HG03432 (cell line): ENCODE results near the gene NAMPT.

Experiments
- ATAC-seq: cut with Tn5 transposase; IDR thresholded peaks from one replicate; pipeline ENCODE4 v1.9.1; 2021; ENCODE audit warnings: mild to moderate bottlenecking, moderate library complexity; ENCODE audit not compliant: unreplicated experiment

NAMPT gene

GRCh38 chr7:106276513-106276912, 8.3 kb downstream of the NAMPT start:
- ATAC-seq, result no peak

GRCh38 chr7:106273009-106273668, 11.6 kb downstream of the NAMPT start:
- ATAC-seq, result peak; percentile 79

- ATAC-seq, result no peak
Measured at GRCh38 chr7:106270122-106270977, 14.4 kb downstream of the NAMPT start.

DNA sequence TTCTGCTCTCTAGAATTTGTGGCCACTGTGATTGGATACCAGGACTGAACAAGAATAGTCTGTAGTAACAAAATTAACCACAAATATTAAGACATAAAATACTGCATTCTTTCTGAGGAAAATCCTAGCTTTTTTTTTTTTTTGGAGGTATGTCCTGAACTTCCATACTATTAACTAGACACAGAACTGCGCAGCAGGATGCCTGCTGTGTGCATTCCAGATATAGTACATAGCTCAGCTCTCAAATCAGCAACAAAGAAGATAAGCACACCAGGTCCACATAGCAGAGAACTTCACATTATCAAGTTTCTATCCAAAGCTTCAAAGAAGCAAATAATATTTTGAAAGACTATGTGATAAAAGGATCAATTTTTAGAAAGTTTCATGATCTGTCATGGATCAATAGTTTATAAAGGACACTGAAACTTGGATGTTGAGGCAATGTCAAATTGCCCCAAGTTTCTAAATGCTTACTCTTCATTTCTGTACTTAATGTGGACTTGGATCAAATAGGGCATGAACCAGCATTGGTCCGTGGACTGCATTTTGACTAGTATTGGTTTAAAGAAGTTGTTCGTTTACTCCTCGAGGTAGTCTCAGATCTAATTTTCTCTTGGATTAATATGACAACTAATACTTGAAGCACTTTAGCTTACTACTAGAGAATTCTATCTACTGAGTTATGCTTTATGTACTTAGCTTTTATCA, 15.4 kb downstream of the NAMPT start:
- no peak for ATAC-seq

DNA sequence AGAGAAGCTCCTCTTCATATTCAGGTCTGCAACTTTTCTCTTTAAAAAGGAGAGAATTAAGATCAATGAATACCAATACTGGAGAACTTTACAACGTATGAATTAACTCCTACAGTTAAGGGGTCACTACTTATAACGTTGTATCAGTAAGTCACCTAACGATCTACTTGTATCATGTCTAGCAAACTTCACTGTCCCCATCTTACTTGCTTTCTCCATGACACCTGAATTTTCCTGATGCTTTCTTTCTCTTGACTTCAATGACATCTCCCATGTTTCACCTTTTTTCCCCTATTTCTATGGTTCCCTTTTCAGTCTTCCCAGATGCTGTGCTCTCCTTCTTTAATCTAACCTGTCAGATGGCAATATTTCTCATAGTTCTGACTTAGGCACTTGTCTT, 19.6 kb downstream of the NAMPT start:
- no peak for ATAC-seq

- ATAC-seq, result no peak
Measured at GRCh38 chr7:106262221-106262881, 22.4 kb downstream of the NAMPT start.

DNA sequence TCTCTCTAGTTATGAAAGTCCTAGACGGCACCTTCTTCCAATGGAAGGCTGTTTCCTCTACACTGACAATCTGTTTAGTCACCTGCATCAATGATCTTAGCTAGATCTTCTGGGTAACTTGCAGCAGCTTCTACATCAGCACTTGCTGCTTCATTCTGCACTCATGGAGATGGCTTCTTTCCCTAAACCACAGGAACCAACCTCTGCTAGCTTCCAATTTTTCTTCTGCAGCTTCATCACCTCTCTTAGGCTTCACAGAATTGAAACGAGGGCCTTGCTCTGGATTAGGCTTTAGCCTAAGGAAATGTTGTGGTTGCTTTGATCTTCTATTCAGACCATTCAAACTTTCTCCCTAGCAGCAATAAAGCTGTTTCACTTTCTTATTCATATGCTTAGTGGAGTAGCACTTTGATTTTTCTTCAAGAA, 24.6 kb downstream of the NAMPT start:
- peak; percentile 73 for ATAC-seq

DNA sequence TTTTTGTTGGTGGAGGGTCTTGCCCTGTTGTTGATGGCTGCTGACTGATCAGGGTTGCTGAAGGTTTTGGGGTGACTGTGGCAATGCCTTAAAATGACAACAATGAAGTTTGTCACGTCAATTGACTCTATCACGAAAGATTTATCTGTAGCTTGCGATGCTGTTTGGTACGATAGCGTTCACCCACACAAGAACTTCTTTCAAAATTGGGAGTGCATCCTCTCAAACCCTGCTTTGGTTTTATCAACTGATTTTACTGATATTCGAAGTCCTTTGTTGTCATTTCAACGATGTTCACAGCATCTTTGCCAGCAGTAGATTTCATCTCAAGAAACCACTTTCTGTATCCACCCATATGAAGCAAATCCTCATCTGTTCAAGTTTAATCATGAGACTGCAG, 26.0 kb downstream of the NAMPT start:
- ATAC-seq, result no peak

GRCh38 chr7:106257752-106258151, 27.0 kb downstream of the NAMPT start:
- ATAC-seq, result no peak

GRCh38 chr7:106256144-106256543, 28.6 kb downstream of the NAMPT start:
- no peak for ATAC-seq

GRCh38 chr7:106255246-106255645, 29.5 kb downstream of the NAMPT start:
- ATAC-seq, result no peak

DNA sequence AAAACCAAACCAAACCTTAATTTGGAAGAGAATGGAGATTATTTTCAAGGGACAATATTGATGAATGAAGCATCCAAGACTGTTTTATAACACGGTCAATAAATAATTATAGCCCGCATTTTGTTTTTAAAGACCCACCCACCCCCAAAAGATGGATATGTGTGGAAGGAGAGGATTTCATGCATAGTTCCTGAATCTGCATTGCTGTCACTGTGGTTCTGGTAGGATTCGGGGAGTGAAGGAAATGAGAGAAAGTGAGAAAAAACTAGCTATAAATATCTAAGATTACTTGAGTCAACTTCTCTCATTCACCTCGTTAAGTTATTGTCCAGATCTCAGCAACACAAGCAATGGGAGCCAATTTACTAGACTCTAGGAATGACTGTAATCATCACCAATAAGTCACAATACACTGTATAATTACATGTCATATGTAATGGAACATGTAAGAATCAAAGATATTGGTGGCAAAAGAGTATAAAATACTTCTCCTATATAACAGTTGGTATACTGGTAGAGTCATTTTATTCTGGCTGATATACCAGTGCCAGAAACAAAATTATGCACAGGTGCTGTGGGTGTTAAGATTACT, 30.2 kb downstream of the NAMPT start:
- no peak for ATAC-seq

GRCh38 chr7:106252568-106252967, 32.2 kb downstream of the NAMPT start:
- ATAC-seq, result no peak

GRCh38 chr7:106249488-106249887, 35.3 kb downstream of the NAMPT start:
- ATAC-seq, result no peak

DNA sequence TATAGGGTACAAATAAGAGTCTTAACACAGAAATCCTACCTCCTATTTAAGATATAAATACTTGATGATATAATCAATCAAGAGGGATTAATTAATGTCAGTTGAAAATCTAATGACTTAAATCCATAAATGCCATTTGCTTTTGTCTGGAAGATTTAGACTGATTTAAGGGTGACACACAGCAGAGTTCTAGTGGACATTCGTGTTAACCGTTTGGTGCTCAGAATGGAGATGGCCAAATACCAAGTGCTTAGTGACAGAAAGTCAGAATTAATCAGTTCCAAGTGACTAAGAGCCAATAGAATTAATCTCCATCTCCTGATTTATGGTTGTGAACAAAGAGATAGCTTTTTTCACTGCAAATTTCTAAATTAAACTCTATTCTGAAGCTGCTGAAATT, 36.2 kb downstream of the NAMPT start:
- no peak for ATAC-seq

- no peak for ATAC-seq
Measured at GRCh38 chr7:106247841-106248240, 36.9 kb downstream of the NAMPT start.

- ATAC-seq, result no peak
Measured at GRCh38 chr7:106246902-106247711, 37.7 kb downstream of the NAMPT start.

GRCh38 chr7:106243893-106244292, 40.9 kb downstream of the NAMPT start:
- ATAC-seq, result no peak

- no peak for ATAC-seq
Measured at GRCh38 chr7:106239406-106239805, 45.4 kb downstream of the NAMPT start.

- no peak for ATAC-seq
Measured at GRCh38 chr7:106238830-106239229, 46.0 kb downstream of the NAMPT start.
